Right atrium auricular region (tissue), 2 donors: Measurements from ENCODE around the gene LCAT. TPM values are rescaled to one million over a fixed set of nuclear protein-coding genes. Genes with fewer than 3 reads are reported as not detected.
A peak's percentile ranks its signal among the peaks of the same experiment; 100 is the strongest.
"Not testable (repeated sequence)": the region's sequence is repeated elsewhere in the genome, so short reads cannot be mapped to it uniquely, and the experiment has no call there.

Experiments
- DNase-seq: peaks from one replicate; pipeline ENCODE4 v3.0.0-alpha.2; 2019; ENCODE audit warnings: low spot score
- H3K27ac ChIP-seq, 2 donors: fragments of 200-600 bp; sonication (generic); 1 replicate in 1 of 2; 2 replicates in 1 of 2; pipeline ENCODE4 v1.5.1; 2016 to 2019
- H3K27me3 ChIP-seq, 2 donors: fragments of 200-600 bp; sonication (generic); one replicate each; pipeline versions ENCODE4 v1.5.1 to v1.6.0; 2017 to 2019
- H3K36me3 ChIP-seq: fragments of 200-600 bp; sonication (generic); one replicate; pipeline ENCODE4 v1.5.1; 2016
- H3K4me1 ChIP-seq, 2 donors: fragments of 200-600 bp; sonication (generic); one replicate each; pipeline versions ENCODE4 v1.5.1 to v1.6.0; 2017 to 2019
- H3K4me3 ChIP-seq, 2 donors: fragments of 200-600 bp; sonication (generic); 1 replicate in 1 of 2; 2 replicates in 1 of 2; pipeline ENCODE4 v1.5.1; 2017 to 2019; ENCODE audit warnings: mild to moderate bottlenecking in 1 of 2, moderate library complexity in 1 of 2
- H3K9me3 ChIP-seq, 2 donors: fragments of 200-600 bp; sonication (generic); one replicate each; pipeline ENCODE4 v1.5.1; 2019
- total RNA-seq, 2 donors: library from RNA; depleted of rRNA; stranded (reverse); fragments of >200 nt; gene quantifications; one replicate each; pipeline ENCODE4 v1.1.0, GENCODE V29; 2016
- TF ChIP-seq, protein P1 (sequence below), 2 donors: fragments of 200-600 bp; sonication (generic); IDR thresholded peaks; one replicate each; pipeline ENCODE4 v1.5.1; 2019; ENCODE audit warnings: antibody characterized with exemption in 2 of 2

LCAT gene
- total RNA-seq, 2 donors from 2014 or later: 2.9 to 11.8 TPM

DNA sequence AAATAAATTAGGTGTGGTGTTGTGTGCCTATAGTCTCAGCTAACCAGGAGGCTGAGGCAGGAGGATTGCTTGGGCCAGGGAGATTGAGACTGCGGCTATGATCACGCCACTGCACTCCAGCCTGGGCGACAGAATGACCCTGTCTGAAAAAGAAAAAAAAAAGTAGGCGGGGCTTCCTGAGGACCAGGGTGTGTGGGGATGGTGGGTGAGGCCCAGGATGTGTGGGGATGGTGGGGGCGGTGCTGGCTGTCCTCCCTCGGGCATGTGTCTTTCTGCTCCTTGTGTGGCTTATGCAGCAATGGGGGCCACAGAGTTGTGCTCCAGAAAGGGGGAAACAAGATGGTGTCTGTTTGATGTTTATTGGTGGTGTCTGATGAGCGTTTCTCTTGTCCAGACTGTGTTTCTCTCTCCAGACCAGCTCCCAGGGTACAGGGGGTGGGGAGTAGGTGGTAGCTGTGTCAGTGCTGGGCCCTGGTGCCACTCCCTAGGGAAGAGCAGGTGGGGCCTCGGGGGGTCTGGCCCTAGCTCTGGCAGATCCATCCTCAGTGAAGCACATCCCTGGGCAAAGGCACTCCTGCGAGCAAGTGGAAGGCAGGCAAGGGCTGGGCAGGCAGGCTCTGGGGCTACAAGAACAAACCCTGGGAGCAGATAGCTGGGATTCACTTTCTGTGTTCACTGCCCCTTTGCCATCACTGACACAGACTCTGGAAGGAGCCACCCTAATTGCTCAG, 2.3 kb downstream of the LCAT start:
- TF ChIP-seq, protein P1, sequence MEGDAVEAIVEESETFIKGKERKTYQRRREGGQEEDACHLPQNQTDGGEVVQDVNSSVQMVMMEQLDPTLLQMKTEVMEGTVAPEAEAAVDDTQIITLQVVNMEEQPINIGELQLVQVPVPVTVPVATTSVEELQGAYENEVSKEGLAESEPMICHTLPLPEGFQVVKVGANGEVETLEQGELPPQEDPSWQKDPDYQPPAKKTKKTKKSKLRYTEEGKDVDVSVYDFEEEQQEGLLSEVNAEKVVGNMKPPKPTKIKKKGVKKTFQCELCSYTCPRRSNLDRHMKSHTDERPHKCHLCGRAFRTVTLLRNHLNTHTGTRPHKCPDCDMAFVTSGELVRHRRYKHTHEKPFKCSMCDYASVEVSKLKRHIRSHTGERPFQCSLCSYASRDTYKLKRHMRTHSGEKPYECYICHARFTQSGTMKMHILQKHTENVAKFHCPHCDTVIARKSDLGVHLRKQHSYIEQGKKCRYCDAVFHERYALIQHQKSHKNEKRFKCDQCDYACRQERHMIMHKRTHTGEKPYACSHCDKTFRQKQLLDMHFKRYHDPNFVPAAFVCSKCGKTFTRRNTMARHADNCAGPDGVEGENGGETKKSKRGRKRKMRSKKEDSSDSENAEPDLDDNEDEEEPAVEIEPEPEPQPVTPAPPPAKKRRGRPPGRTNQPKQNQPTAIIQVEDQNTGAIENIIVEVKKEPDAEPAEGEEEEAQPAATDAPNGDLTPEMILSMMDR (IDR thresholded peaks at IDR 0.05): no peak
- Histone ChIP-seq H3K27ac (peak overlapping the region in 1 of 2 donors; percentile 16), H3K9me3 (no peaks in the 10 kb centered on the region), H3K4me3 (no peak overlapping the region), H3K27me3 (no peaks in the 10 kb centered on the region), H3K4me1 (peaks cover 0 to 56% of the 10 kb centered on the region in 2 donors), H3K36me3 (peaks cover 67% of the 10 kb centered on the region)
- no peak for DNase-seq

DNA sequence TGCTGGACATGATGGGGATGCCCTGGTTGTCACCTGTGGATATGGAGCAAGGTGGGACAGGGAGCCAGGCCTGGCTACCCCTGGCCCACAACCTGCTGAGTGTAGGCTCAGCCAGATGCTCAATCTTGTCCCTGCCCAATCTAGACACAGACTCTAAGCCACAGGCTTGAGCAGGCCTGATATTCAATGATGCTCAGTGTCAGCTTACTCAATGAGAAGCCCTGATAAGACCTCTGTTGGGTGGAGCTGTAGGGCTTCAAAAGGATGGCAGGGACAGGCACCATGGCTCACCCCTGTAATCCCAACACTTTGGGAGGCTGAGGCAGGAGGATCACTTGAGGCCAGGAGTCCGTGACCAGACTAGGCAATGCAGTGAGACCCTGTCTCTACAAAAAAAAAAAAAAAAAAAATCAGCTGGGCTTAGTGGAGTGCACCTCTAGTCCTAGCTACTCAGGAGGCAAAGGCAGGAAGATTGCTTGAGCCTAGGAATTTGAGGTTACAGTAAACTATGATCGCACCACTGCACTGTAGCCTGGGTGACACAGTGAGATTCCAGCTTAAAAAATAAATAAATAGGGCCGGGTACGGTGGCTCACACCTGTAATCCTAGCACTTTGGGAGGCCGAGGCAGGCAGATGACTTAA, 3.4 kb downstream of the LCAT start:
- TF ChIP-seq, protein P1 (IDR thresholded peaks at IDR 0.05): no peak
- no peak overlapping the region for H3K27ac ChIP-seq
- no peaks in the 10 kb centered on the region for H3K27me3 ChIP-seq
- H3K4me1 ChIP-seq: peaks cover 0 to 46% of the 10 kb centered on the region in 2 donors
- no peaks in the 10 kb centered on the region for H3K9me3 ChIP-seq
- peaks cover 57% of the 10 kb centered on the region for H3K36me3 ChIP-seq
- no peak overlapping the region for H3K4me3 ChIP-seq
- no peak for DNase-seq

DNA sequence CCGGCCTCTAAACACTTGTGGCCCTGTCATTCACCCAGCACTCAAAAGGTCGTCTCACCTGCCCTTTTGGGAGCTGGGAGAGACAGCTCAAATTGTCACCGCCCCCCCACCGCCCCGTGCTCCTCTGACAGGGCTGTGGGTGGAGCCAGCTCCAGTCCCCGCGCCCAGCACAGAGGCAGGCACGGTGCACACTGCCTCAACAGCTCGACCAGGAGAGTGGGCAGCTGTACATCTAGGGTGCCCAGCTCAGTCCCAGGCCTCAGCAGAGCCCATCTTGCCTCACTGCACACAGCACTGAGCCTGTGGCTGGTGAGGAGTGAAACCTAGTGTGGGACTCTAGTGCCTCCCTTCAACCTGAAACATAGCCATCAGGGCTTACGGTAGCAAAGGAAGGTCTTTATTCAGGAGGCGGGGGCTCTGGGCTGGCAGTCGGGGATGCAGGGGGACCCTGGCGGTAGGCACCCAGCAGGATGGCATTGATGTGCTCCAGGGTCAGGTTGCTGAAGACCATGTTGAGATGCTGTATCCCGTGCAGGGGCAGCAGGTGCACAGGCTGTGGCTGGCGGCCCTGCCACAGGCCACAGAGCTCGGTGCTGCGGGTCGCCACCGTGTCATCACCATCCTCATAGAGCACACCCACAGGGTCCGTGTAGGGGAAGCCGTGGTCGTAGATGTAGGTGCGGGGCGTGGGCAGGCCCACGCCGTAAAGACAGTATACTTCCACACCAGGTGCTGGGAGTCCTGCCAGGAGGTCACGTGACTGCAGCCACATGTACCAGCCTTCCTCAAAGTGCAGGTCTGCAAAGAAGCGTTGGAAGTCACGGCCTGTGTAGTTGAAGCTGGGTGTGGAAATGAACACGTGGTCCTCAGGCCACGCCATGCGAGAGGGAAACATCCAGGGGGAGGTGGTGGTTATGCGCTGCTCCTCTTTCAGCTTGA, 4.1 kb downstream of the LCAT start:
- no peak for DNase-seq
- Histone ChIP-seq H3K4me1 (peaks cover 0 to 46% of the 10 kb centered on the region in 2 donors), H3K9me3 (no peaks in the 10 kb centered on the region), H3K36me3 (peaks cover 49% of the 10 kb centered on the region), H3K27ac (no peak overlapping the region), H3K4me3 (no peak overlapping the region), H3K27me3 (no peaks in the 10 kb centered on the region)
- TF ChIP-seq, protein P1 (IDR thresholded peaks at IDR 0.05): no peak

DNA sequence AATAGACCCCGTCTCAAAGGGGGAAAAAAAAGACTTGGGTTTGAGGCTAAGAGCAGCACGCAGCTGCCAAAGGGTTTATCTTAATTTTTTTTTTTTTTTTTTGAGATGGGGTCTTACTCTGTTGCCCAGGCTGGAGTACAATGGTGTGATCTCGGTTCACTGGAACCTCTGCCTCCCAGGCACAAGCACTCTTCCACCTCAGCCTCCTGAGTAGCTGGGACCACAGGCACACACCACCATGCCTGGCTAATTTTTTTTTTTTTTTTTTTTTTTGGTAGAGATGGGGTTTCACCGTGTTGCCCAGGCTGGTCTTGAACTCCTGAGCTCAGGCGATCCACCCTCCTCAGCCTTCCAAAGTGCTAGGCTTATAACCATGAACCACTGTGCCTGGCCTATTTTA, 6.2 kb downstream of the LCAT start:
- not testable (repeated sequence) for DNase-seq, H3K4me3 ChIP-seq, H3K27ac ChIP-seq, H3K27me3 ChIP-seq, H3K9me3 ChIP-seq
- Histone ChIP-seq H3K4me1 (peaks cover 0 to 37% of the 10 kb centered on the region in 2 donors), H3K36me3 (peaks cover 30% of the 10 kb centered on the region)

DNA sequence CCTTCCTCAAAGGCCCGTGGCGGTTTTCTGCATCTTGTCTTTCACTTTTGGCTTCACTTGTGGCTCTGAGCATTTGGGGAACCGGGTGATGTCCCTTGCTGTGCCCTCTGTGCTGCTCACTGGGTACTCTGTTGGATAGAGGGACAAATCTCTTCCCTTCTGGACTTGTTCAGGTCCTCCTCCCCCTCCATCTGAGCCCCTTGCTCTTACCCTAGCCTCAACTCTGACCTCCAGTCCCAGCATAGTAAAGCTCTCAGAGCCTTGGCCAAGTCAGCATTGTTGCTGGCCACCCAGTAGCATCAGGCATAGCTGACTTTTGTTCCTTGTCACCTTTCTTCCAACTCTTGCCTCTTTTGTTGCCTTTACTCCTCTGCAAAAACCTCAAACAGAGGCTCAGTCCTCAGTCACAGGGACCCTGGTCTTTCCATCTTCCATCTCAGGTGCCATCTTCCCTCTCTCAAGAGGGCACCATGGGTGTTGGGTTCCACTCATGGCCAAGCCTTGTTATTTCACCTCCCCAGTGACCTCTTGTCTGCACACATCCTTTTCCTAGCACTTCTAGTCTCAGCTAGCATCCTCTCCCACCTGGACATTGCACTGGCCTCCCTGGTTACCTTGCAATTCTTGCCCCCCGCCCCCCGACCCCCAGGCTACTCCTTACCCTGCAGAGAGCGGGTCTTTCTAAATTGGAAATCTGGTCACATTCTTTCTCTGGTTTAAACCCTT, 6.9 kb downstream of the LCAT start:
- H3K27ac ChIP-seq: peak overlapping the region; percentile 87 to 88
- peak; percentile 82 for DNase-seq
- peak overlapping the region; percentile 66 to 81 for H3K4me3 ChIP-seq
- H3K27me3 ChIP-seq: no peaks in the 10 kb centered on the region
- H3K4me1 ChIP-seq: peaks cover 0 to 31% of the 10 kb centered on the region in 2 donors
- H3K36me3 ChIP-seq: peaks cover 24% of the 10 kb centered on the region
- TF ChIP-seq, protein P1 (IDR thresholded peaks at IDR 0.05): no peak
- no peaks in the 10 kb centered on the region for H3K9me3 ChIP-seq
